Prostate gland (tissue), 2 donors: ENCODE data around the gene NANP.

Experiments
- POLR2A ChIP-seq: fragments of 450-650 bp; IDR thresholded peaks from one replicate; pipeline ENCODE4 v1.6.1; 2016; ENCODE audit warnings: antibody characterized with exemption, mild to moderate bottlenecking
- POLR2AphosphoS5 ChIP-seq: sonication (generic); formaldehyde crosslinking; IDR thresholded peaks from one replicate; pipeline ENCODE4 v1.6.1; 2017; ENCODE audit warnings: antibody characterized with exemption
- TF ChIP-seq, protein P1 (sequence below), 4 experiments: fragments of 200-600 bp in 2 of 4; fragments of 450-650 bp in 2 of 4; sonication (generic) in 2 of 4; IDR thresholded peaks; 1 replicate in 3 of 4; 2 replicates in 1 of 4; pipeline ENCODE4 v1.5.1; 2016 to 2019; ENCODE audit warnings: antibody characterized with exemption in 4 of 4, mild to moderate bottlenecking in 2 of 4, moderate library complexity in 2 of 4

DNA sequence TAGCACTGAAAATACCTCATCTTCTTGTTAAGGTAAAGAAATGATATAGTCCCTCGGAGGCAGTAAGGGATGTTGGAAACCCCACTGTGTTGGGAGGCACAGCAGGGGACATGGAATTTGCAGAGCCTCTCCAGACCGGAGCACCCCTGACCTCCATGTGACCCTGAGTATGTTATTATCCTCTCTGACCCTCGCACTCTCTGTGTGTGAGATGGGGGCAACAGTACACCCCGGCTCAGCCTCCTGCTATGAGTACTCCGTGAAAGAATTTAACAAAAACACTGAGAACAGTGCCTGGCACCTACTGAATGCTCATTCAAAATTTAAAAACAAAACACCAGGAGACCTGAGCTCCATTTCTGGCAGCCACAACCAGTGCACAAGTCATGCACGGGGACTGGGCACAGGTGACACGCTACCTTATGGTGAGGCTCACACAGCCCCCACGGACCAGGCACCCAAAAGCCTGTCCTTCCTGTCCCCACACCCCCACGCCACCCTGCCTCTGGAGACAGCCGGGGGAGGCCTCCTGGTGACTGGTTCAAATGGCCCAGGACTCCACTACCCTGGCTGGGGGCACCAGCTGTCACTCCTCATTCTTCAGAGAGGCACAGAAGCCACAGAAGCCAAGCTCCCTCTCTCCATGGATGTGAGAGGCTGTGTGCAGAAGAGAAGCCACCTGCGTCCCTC lies 44.6 kb downstream of the NANP start:
- TF ChIP-seq, protein P1, sequence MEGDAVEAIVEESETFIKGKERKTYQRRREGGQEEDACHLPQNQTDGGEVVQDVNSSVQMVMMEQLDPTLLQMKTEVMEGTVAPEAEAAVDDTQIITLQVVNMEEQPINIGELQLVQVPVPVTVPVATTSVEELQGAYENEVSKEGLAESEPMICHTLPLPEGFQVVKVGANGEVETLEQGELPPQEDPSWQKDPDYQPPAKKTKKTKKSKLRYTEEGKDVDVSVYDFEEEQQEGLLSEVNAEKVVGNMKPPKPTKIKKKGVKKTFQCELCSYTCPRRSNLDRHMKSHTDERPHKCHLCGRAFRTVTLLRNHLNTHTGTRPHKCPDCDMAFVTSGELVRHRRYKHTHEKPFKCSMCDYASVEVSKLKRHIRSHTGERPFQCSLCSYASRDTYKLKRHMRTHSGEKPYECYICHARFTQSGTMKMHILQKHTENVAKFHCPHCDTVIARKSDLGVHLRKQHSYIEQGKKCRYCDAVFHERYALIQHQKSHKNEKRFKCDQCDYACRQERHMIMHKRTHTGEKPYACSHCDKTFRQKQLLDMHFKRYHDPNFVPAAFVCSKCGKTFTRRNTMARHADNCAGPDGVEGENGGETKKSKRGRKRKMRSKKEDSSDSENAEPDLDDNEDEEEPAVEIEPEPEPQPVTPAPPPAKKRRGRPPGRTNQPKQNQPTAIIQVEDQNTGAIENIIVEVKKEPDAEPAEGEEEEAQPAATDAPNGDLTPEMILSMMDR (IDR thresholded peaks at IDR 0.05): no peak
- TF ChIP-seq POLR2AphosphoS5 (no peak), POLR2A (no peak)
